ENCODE data around the gene NFKB1.

GRCh38 chr4:102663073-102663472, 161.9 kb downstream of the NFKB1 start:
- TF ChIP-seq POLR2AphosphoS5 (IDR thresholded peaks at IDR 0.05) (no peak), CTCF (IDR thresholded peaks at IDR 0.05; ENCODE audit: poor library complexity, severe bottlenecking) (no peak), MXI1 (conservative IDR thresholded peaks at IDR 0.05; ENCODE audit: poor library complexity, severe bottlenecking) (no peak), EP300 (conservative IDR thresholded peaks at IDR 0.05; ENCODE audit: poor library complexity, severe bottlenecking) (no peak), REST (IDR thresholded peaks at IDR 0.05; ENCODE audit: borderline replicate concordance) (no peak)
